ENCODE results near the gene TAF1C.
A peak's percentile ranks its signal among the peaks of the same experiment; 100 is the strongest.

Gene TAF1C

GRCh38 chr16:84139628-84140258 lies 47.1 kb downstream of the TAF1C start:
- DNase-seq (ENCODE audit: low read depth) = no peak
- TF ChIP-seq, protein P1, sequence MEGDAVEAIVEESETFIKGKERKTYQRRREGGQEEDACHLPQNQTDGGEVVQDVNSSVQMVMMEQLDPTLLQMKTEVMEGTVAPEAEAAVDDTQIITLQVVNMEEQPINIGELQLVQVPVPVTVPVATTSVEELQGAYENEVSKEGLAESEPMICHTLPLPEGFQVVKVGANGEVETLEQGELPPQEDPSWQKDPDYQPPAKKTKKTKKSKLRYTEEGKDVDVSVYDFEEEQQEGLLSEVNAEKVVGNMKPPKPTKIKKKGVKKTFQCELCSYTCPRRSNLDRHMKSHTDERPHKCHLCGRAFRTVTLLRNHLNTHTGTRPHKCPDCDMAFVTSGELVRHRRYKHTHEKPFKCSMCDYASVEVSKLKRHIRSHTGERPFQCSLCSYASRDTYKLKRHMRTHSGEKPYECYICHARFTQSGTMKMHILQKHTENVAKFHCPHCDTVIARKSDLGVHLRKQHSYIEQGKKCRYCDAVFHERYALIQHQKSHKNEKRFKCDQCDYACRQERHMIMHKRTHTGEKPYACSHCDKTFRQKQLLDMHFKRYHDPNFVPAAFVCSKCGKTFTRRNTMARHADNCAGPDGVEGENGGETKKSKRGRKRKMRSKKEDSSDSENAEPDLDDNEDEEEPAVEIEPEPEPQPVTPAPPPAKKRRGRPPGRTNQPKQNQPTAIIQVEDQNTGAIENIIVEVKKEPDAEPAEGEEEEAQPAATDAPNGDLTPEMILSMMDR (conservative IDR thresholded peaks at IDR 0.05; ENCODE audit: control insufficient read depth, insufficient read depth, low read depth, low read length) = no peak
- no peak overlapping the region for H3K4me3 ChIP-seq (ENCODE audit: control insufficient read depth, low read depth, low read length)

DNA sequence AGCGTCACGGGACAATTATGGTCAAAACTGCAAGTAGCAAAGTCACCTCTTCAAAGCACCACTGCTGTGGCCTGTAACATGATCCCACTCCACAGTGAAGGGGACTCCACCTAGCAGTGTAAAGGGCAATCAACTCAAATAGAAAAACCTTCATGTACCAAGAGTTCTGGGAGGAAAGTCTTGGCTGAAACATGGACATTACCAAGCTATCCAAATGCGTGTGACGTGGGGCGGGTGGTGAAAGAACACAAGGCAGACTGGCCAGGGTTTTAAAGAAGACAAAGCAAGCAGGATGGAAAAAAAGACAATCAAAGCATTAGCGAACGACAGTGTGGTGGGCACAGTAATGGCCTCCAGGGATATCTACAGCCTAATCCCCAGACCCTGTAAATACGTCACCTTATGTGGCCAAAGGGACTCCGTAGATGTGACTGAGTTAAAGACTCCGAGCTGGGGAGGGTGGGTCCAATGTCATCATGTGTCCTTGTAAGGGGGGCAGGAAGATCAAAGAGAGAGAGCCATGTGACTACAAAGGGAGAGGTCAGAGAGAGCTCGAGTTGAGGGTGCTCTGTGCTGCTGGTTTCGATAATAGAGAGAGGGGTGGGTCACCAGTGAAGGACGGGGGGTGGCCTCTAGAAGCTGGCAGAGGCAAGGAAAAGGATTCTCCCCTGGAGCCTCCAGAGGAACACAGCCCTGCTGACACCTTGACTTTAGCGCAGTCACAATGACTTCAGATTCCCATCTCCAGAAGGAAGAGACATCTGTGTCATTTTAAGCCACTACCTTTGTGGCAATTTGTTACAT lies 47.8 kb downstream of the TAF1C start:
- TF ChIP-seq, protein P1 (conservative IDR thresholded peaks at IDR 0.05; ENCODE audit: control insufficient read depth, insufficient read depth, low read depth, low read length) = no peak
- H3K4me3 ChIP-seq (ENCODE audit: control insufficient read depth, low read depth, low read length) = no peak overlapping the region
- peak; percentile 49 for DNase-seq (ENCODE audit: low read depth)

GRCh38 chr16:84138500-84138823 lies 48.4 kb downstream of the TAF1C start:
- no peak overlapping the region for H3K4me3 ChIP-seq (ENCODE audit: control insufficient read depth, low read depth, low read length)
- TF ChIP-seq, protein P1 (conservative IDR thresholded peaks at IDR 0.05; ENCODE audit: control insufficient read depth, insufficient read depth, low read depth, low read length) = no peak
- no peak for DNase-seq (ENCODE audit: low read depth)

- no peak for DNase-seq (ENCODE audit: low read depth)
- no peak overlapping the region for H3K4me3 ChIP-seq (ENCODE audit: control insufficient read depth, low read depth, low read length)
- TF ChIP-seq, protein P1 (conservative IDR thresholded peaks at IDR 0.05; ENCODE audit: control insufficient read depth, insufficient read depth, low read depth, low read length) = no peak
These were observed 49.0 kb downstream of the TAF1C start for GRCh38 chr16:84137769-84138357.

GRCh38 chr16:84137287-84137686 lies 49.6 kb downstream of the TAF1C start:
- H3K4me3 ChIP-seq (ENCODE audit: control insufficient read depth, low read depth, low read length) = no peak overlapping the region
- TF ChIP-seq, protein P1 (conservative IDR thresholded peaks at IDR 0.05; ENCODE audit: control insufficient read depth, insufficient read depth, low read depth, low read length) = no peak
- DNase-seq (ENCODE audit: low read depth) = no peak

- H3K4me3 ChIP-seq (ENCODE audit: control insufficient read depth, low read depth, low read length) = no peak overlapping the region
- TF ChIP-seq, protein P1 (conservative IDR thresholded peaks at IDR 0.05; ENCODE audit: control insufficient read depth, insufficient read depth, low read depth, low read length) = no peak
- no peak for DNase-seq (ENCODE audit: low read depth)
These were observed 50.3 kb downstream of the TAF1C start for GRCh38 chr16:84136331-84137125.
